ENCODE results near the gene MYO1D.
"Not testable (repeated sequence)": the region's sequence is repeated elsewhere in the genome, so short reads cannot be mapped to it uniquely, and the experiment has no call there.

Gene MYO1D
- total RNA-seq = 27.6 to 32.0 reads per million in 2 donors

- peak; percentile 48 for DNase-seq
Observed at GRCh38 chr17:32876417-32877163, at the start of gene MYO1D. TSS of gene MYO1D (minus strand) at chr17:32877124. CDS start at chr17:32876872, 252 bp downstream.

DNA sequence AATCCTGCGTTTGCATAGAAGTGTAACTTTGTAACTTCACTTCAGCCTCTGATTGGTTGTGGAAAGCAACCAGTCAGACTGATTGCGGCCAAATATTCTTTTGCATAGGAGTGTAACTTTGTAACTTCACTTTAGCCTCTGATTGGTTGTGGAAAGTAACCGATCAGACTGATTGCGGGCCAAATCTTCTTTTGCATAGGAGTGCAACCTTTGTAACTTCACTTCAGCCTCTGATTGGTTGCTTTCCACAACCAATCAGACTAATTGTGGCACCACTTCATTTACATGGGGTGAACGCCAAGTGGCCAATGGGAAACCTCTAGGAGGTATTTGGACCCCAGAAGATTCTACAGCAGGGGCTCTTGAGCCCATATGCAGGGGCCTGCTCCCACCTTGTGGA is 49.3 kb upstream of the MYO1D start:
- no peak for DNase-seq

- not testable (repeated sequence) for DNase-seq
Observed at GRCh38 chr17:32923905-32924304, 47.0 kb upstream of the MYO1D start.

GRCh38 chr17:32921017-32921416 is 44.1 kb upstream of the MYO1D start:
- no peak for DNase-seq

DNA sequence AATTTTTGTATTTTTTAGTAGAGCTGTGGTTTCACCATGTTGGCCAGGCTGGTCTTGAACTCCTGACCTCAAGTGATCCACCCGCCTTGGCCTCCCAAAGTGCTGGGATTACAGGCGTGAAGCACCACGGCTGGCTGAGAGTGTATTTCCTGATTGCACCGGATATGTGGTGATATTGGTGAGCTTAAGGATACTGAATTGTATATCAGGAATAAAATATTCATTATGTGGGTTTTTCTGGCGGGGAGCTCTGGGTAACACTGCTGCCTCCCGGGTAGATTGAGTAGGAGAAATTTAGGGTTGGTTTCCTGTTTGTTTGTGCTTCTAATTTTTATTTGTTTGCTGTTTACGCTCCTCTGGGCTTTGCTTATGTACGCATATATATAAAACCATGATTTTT is 43.4 kb upstream of the MYO1D start:
- no peak for DNase-seq

- not testable (repeated sequence) for DNase-seq
Observed at GRCh38 chr17:32919876-32920275, 43.0 kb upstream of the MYO1D start.

DNA sequence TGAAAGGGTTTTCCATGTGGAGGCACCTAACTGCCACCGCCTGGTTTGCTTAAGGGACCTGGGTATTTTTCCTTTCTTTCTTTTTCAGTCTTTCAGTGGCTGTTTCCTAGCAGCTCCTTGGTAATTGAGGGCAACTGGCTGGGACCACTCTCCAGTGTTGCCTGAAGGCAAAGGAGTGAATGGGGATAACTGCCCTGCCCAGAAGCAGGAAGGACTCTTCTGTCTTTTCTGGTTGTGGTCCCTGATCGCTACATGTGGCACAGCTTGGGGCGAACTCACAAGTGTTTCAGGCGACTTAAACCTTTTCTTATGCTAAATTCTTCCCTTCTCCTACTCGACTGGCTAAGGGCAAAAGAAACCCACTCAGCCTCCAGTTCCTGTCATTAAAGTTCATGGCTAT is 40.9 kb upstream of the MYO1D start:
- no peak for DNase-seq

DNA sequence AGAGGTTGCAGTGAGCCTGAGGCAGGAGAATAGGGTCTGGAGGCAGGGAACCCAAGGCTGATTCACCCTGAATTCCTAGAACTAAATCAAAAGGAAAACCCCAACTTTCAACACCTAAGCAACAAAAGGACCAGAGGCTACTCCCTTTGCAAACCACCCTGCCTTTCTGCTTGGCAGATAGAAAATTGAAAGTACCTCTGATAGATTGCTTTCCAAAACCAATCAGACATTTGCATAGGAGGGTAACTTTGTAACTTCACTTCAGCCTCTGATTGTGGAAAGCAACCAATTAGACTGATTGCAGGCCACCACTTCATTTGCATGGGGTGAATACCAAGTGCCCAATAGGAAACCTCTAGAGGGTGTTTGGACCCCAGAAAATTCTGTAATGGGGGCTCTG is 40.2 kb upstream of the MYO1D start:
- no peak for DNase-seq

DNA sequence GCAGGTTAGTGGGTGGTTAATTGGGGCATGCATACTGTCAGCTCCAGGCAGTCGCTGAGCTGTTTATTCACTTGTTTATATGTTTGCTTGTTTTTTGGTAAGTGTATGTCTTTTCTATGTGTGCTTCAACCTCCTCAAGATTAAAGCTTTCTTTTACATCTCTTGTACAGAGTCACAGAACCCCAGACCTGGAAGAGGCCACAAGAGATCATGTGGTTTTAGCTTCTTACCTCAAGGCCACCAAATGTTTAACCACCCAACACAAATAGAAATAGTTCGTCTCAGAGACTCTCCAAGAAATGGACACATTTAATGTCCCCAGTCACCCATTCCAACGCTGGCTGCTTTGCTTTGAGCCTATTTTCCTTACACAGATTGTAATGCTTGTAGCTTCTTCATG is 39.2 kb upstream of the MYO1D start:
- no peak for DNase-seq

GRCh38 chr17:32915245-32915644 is 38.3 kb upstream of the MYO1D start:
- no peak for DNase-seq

DNA sequence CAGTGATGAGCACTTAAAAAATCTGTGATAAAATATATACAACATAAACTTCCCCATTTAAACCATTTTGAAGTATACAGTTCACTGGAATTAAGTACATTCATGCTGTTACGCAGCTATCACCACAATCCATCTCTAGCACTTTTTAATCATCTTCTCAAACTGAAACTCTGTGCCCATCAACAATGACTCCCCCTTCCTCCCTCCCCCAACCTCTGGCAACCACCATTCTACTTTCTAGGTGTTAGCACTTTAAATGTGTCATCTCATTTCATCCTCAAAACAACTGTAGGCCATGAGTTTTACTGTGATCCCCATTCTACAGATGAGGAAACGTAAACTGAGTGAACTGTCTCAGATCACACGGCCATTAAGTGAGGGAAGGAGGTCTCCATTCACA is 37.3 kb upstream of the MYO1D start:
- no peak for DNase-seq

DNA sequence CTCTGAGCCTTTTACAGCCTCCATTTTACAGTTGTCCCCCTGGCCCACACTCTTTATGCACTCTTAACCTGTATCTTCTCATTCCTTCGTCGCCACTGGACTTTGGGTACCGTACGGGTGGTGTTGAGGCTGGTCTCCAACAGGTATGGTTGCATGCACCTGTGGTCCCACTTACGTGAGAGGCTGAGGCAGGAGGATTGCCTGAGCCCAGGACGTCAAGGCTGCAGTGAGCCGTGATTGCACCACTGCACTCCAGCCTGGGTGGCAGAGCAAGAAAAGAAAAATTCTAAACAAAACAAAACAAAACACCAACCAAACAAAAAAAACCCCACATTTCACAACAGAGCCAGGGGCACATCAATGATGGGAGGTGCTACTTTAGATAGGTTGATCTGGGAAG is 36.7 kb upstream of the MYO1D start:
- DNase-seq = no peak

- DNase-seq = no peak
Observed at GRCh38 chr17:32912218-32912897, 35.4 kb upstream of the MYO1D start.

DNA sequence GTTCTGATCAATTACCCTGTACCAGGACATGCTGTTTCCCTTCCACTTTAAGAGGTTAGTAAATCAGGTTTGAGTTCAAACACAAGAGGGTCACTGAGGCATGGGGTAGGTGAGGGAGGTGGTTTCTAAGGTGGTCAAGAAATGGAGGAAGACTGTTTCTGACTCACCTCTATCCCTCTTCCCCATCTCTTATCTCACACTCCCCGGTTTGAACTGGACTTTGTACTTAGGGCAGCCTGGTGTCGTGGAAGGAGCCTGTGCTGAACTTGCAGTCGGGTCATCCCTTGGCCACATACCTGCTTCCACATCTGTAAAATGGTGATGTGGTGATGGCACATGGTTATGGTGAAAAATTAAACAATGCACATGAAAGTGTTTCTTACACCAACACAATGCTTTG is 33.8 kb upstream of the MYO1D start:
- DNase-seq = no peak

- DNase-seq = no peak
Observed at GRCh38 chr17:32909787-32910369, 33.0 kb upstream of the MYO1D start.

DNA sequence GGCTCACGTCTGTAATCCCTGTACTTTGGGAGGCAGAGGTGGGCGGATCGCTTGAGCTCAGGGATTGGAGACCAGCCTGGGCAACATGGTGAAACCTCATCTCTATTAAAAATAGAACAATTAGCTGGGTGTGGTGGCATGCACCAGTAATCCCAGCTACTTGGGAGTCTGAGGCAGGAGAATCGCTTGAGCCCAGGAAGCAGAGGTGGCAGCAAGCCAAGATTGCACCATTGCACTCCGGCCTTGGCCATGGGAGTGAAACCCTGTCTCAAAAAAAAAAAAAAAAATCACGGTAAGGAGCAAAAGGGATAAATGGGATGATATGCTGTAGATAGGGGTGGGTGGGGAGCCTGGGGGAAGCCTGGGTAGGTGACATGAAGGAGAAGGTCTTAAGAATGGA is 30.7 kb upstream of the MYO1D start:
- DNase-seq = no peak

DNA sequence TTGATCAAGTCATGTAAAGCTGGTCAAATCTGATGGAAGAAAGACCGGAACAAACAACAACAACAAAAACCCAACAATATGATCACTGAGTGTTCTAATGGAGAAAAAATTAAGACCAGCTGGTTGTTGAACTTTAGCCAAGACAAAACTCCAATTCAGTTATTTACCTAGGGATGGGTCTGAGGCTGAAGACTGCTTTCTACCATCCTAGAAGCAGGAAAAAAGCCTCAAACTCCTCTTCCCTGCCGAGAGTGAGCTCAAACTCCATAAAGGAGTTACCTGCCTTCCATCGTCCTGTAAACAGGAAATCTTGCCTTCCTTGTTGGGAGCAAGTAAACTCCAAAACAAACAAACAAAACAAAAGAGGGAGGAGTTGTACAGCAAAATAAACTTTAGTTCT is 28.0 kb upstream of the MYO1D start:
- no peak for DNase-seq

DNA sequence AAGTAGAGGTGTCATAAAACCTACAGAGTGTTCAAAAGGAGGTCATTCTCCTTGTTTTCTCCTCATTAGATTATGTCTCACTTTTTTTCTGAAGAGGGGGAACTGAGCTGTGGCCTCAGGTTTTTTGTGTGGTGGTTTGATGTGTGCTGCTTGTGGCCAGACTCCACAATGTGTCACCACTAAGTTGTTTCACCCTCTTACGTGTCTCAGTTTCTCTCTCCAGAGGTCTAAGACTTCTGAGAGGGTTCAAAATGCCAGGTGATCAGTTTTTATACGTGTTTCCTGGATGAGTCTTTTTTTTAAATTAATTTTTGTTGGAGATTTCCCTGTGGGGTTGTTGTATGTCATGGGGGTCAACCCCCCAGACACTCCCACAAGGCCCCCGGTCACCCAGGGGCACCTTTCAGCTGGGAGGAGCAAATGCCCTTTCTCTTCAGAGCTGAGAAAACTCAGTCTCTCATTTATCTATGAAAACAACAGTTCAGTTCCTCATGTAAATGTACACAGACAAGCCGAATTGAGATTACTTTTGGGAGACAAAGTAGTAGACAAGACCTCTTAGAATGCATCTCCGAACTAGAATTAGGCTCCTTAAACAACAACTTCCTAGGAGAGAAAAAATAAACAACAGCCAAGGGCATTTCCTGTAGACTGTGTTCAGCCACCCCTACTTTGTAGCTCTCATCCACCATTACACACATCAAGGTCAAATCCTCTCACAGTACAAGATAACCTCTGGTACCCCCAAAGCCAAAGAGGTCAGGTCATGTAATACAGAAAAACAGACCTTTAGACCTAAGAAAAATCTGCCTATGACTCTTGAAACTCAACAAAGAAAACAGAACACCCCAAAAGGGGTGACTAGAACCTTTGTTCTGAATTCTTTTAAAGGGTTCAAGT is 27.1 kb upstream of the MYO1D start:
- DNase-seq = no peak

GRCh38 chr17:32901743-32902142 is 24.8 kb upstream of the MYO1D start:
- DNase-seq = no peak

DNA sequence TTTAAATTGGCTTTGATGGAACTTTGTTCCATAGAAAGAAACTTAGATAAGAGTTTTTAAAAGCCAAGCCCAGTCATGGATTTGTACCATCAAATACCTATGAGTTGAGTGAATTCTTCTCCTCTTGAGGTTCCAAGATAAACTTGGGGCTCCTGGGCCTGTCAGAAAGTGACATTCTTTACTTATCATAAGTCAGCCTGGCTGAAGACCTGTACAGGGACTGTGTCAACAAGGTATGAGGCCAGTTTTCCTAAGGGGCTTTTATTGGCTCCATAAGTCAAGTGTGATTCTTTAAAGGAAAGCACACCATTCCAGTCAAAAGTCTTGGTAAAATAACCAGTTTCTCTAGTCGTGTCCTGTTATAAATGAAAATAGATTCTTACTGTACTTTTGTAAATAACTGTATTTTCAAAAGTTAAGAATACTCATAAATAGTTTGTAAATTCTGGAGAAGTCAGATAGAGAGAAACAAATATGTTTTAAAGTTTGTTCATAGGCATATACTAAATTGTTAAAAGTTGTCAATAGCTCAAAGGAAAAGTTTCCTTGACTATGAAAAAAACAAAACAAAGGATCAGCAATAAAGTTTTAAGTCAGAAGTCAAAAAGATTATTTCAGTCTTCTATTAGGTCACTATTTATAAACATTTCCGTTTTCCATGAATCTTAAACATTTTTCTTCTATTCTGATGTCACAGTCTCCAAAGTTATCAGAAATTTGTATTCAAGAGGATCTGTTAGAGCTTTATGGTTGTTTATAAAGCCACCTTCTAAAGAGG is 22.5 kb upstream of the MYO1D start:
- DNase-seq = no peak

- no peak for DNase-seq
Observed at GRCh38 chr17:32896647-32897258, 19.8 kb upstream of the MYO1D start.

- no peak for DNase-seq
Observed at GRCh38 chr17:32894245-32894644, 17.3 kb upstream of the MYO1D start.

Measured in activated gamma-delta T cell (primary cell).